HUES64 (cell line): Measurements from ENCODE around the gene FAM110C.
"Not testable (repeated sequence)": the region's sequence is repeated elsewhere in the genome, so short reads cannot be mapped to it uniquely, and the experiment has no call there.

Experiments used
- H3K27ac ChIP-seq: 2 replicates; pipeline ENCODE4 v1.7.0; 2013; ENCODE audit warnings: low read depth, low read length, inconsistent platforms
- H3K27me3 ChIP-seq: 2 replicates; pipeline ENCODE4 v1.6.1; 2013; ENCODE audit warnings: mild to moderate bottlenecking, low read length; ENCODE audit not compliant: insufficient read depth
- H3K36me3 ChIP-seq: 2 replicates; pipeline ENCODE4 v1.6.1; 2013; ENCODE audit warnings: mild to moderate bottlenecking, low read length; ENCODE audit not compliant: insufficient read depth
- H3K4me1 ChIP-seq: 2 replicates; pipeline ENCODE4 v1.6.1; 2013; ENCODE audit warnings: mild to moderate bottlenecking, low read length, moderate library complexity; ENCODE audit not compliant: insufficient read depth
- H3K4me3 ChIP-seq: 2 replicates; pipeline ENCODE4 v1.5.1; 2013; ENCODE audit warnings: mild to moderate bottlenecking, low read length, moderate library complexity
- H3K9ac ChIP-seq: 2 replicates; pipeline ENCODE4 v1.6.1; 2013; ENCODE audit warnings: mild to moderate bottlenecking, low read depth, low read length
- H3K9me3 ChIP-seq: 2 replicates; pipeline ENCODE4 v1.6.1; 2013; ENCODE audit warnings: low read depth, low read length; ENCODE audit not compliant: insufficient read depth
- WGBS: fragments of 150-250, 120-280 bp; methylation state at CpG from one replicate; pipeline ENCODE4 v1.1.7; 2013; ENCODE audit warnings: missing lambda C conversion rate; 5-methylcytosine and 5-hydroxymethylcytosine counted together

FAM110C gene

GRCh38 chr2:38155-38554 lies 8.2 kb downstream of the FAM110C start:
- H3K36me3 ChIP-seq, result peaks cover 24% of the 10 kb centered on the region
- no peak overlapping the region for H3K27ac ChIP-seq
- H3K9me3 ChIP-seq, result no peaks in the 10 kb centered on the region
- H3K4me1 ChIP-seq, result peaks cover 9% of the 10 kb centered on the region; the same call in 1 of the 2 replicates
- peaks cover 4% of the 10 kb centered on the region; the same call in 1 of the 2 replicates for H3K27me3 ChIP-seq
- WGBS, result 62% methylated on average over 6 of the region's 6 CpGs
- H3K9ac ChIP-seq, result no peak overlapping the region
- no peak overlapping the region for H3K4me3 ChIP-seq

- WGBS, result 96% methylated on average over 1 of the region's 1 CpG
- peaks cover 9% of the 10 kb centered on the region; the same call in 1 of the 2 replicates for H3K4me1 ChIP-seq
- peaks cover 19% of the 10 kb centered on the region for H3K36me3 ChIP-seq
- H3K27ac ChIP-seq, result no peak overlapping the region
- no peak overlapping the region for H3K4me3 ChIP-seq
- H3K9ac ChIP-seq, result no peak overlapping the region
- no peaks in the 10 kb centered on the region for H3K9me3 ChIP-seq
- H3K27me3 ChIP-seq, result no peaks in the 10 kb centered on the region
Observed at GRCh38 chr2:36318-36717, 10.0 kb downstream of the FAM110C start.

- H3K27me3 ChIP-seq, result no peaks in the 10 kb centered on the region
- no peak overlapping the region for H3K27ac ChIP-seq
- H3K4me3 ChIP-seq, result no peak overlapping the region
- no peak overlapping the region for H3K9ac ChIP-seq
- H3K36me3 ChIP-seq, result peaks cover 14% of the 10 kb centered on the region
- no peaks in the 10 kb centered on the region for H3K9me3 ChIP-seq
- H3K4me1 ChIP-seq, result peaks cover 9% of the 10 kb centered on the region; the same call in 1 of the 2 replicates
- 85% methylated on average over 5 of the region's 5 CpGs for WGBS
Observed at GRCh38 chr2:35852-36251, 10.5 kb downstream of the FAM110C start.

GRCh38 chr2:33620-34019 lies 12.7 kb downstream of the FAM110C start:
- no peak overlapping the region for H3K4me3 ChIP-seq
- no peak overlapping the region for H3K9ac ChIP-seq
- peaks cover 4% of the 10 kb centered on the region; the same call in 1 of the 2 replicates for H3K4me1 ChIP-seq
- 90% methylated on average over 7 of the region's 7 CpGs for WGBS
- H3K27ac ChIP-seq, result no peak overlapping the region
- 0 out of 2 replicates have a peak, but pooled peaks cover 3% of the 10 kb centered on the region for H3K36me3 ChIP-seq
- no peaks in the 10 kb centered on the region for H3K9me3 ChIP-seq
- no peaks in the 10 kb centered on the region for H3K27me3 ChIP-seq

- Histone ChIP-seq H3K4me3 (no peak overlapping the region), H3K4me1 (no peaks in the 10 kb centered on the region), H3K27me3 (no peaks in the 10 kb centered on the region), H3K9ac (no peak overlapping the region), H3K9me3 (no peaks in the 10 kb centered on the region), H3K36me3 (no peaks in the 10 kb centered on the region), H3K27ac (no peak overlapping the region)
- WGBS, result 96% methylated on average over 5 of the region's 5 CpGs
Observed at GRCh38 chr2:32068-32467, 14.2 kb downstream of the FAM110C start.

- no peak overlapping the region for H3K9ac ChIP-seq
- no peaks in the 10 kb centered on the region for H3K36me3 ChIP-seq
- H3K4me3 ChIP-seq, result no peak overlapping the region
- no peaks in the 10 kb centered on the region for H3K9me3 ChIP-seq
- no peaks in the 10 kb centered on the region for H3K4me1 ChIP-seq
- H3K27ac ChIP-seq, result no peak overlapping the region
- WGBS, result 88% methylated on average over 1 of the region's 1 CpG
- H3K27me3 ChIP-seq, result no peaks in the 10 kb centered on the region
Observed at GRCh38 chr2:29253-29652, 17.1 kb downstream of the FAM110C start.

GRCh38 chr2:28406-28975 lies 17.8 kb downstream of the FAM110C start:
- H3K4me1 ChIP-seq, result no peaks in the 10 kb centered on the region
- H3K4me3 ChIP-seq, result no peak overlapping the region
- no peaks in the 10 kb centered on the region for H3K9me3 ChIP-seq
- H3K27ac ChIP-seq, result no peak overlapping the region
- H3K27me3 ChIP-seq, result no peaks in the 10 kb centered on the region
- 91% methylated on average over 5 of the region's 5 CpGs for WGBS
- H3K9ac ChIP-seq, result no peak overlapping the region
- no peaks in the 10 kb centered on the region for H3K36me3 ChIP-seq

GRCh38 chr2:26891-27290 lies 19.4 kb downstream of the FAM110C start:
- H3K4me3 ChIP-seq, result no peak overlapping the region
- 91% methylated on average over 4 of the region's 4 CpGs for WGBS

GRCh38 chr2:25543-25942 lies 20.8 kb downstream of the FAM110C start:
- Histone ChIP-seq H3K27ac (no peak overlapping the region), H3K9ac (no peak overlapping the region), H3K9me3 (no peaks in the 10 kb centered on the region), H3K4me3 (no peak overlapping the region), H3K4me1 (no peaks in the 10 kb centered on the region), H3K36me3 (no peaks in the 10 kb centered on the region), H3K27me3 (no peaks in the 10 kb centered on the region)
- WGBS, result 97% methylated on average over 4 of the region's 4 CpGs

More at GRCh38 chr2:26891-27290, 19.4 kb downstream of the FAM110C start:
- Histone ChIP-seq H3K9me3 (no peaks in the 10 kb centered on the region), H3K9ac (no peak overlapping the region), H3K4me1 (no peaks in the 10 kb centered on the region), H3K27me3 (no peaks in the 10 kb centered on the region), H3K27ac (no peak overlapping the region), H3K36me3 (no peaks in the 10 kb centered on the region)

- H3K4me3 ChIP-seq, H3K9me3 ChIP-seq, H3K27ac ChIP-seq, H3K9ac ChIP-seq, H3K27me3 ChIP-seq, H3K36me3 ChIP-seq, H3K4me1 ChIP-seq: not testable (repeated sequence)
- WGBS, result 84% methylated on average over 3 of the region's 4 CpGs
Observed at GRCh38 chr2:24591-24990, 21.7 kb downstream of the FAM110C start.

GRCh38 chr2:24107-24506 lies 22.2 kb downstream of the FAM110C start:
- no peak overlapping the region for H3K9ac ChIP-seq
- H3K4me1 ChIP-seq, result no peaks in the 10 kb centered on the region
- H3K36me3 ChIP-seq, result no peaks in the 10 kb centered on the region
- no peaks in the 10 kb centered on the region for H3K27me3 ChIP-seq
- H3K27ac ChIP-seq, result no peak overlapping the region
- H3K4me3 ChIP-seq, result no peak overlapping the region
- H3K9me3 ChIP-seq, result no peaks in the 10 kb centered on the region

- Histone ChIP-seq H3K9me3 (no peaks in the 10 kb centered on the region), H3K27ac (no peak overlapping the region), H3K36me3 (no peaks in the 10 kb centered on the region), H3K4me1 (no peaks in the 10 kb centered on the region), H3K9ac (no peak overlapping the region), H3K4me3 (no peak overlapping the region), H3K27me3 (no peaks in the 10 kb centered on the region)
- WGBS, result 100% methylated on average over 1 of the region's 1 CpG
Observed at GRCh38 chr2:23283-23682, 23.0 kb downstream of the FAM110C start.
